ENCODE results near the gene INSIG1. TPM values are rescaled to one million over a fixed set of nuclear protein-coding genes. Genes with fewer than 3 reads are reported as not detected.

The INSIG1 gene
- total RNA-seq, 1 donor from 2014 or later, result 36.6 TPM

DNA sequence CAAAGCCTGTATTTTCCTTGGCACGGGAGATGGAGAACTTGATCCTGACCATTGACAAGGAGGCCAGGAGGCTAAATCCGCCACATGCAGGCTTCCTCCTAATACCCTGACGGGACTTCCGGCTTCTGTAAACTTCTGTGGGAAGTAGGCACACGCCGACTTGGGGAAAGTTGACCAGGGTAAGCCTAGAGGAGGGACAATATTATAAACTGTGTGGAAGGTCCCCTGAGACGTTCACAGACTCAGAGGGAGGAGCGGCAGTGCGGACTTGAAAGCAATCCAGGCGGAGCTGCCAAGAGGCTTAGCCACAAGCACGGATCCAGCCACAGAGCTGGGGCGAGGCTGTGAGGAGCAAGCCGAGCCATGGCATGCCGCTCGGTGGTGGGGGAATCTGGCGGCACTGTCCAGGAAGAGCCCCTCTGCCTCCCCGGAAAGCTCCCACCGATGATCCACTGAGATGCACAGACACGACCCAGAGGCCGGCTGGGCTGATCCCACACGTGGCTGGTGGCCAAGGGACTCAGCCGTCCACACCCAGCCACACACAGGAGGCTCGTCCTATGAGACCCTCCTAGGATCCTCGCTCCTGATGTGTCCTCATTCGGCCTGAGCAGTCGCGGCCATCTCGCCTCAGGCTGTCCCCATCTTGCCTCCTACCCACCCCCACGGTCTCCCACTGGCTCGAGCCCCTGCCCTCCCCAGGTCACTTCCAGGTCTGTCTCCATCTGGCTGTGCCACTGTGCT, 40.0 kb upstream of the INSIG1 start:
- peak; percentile 21 for DNase-seq (ENCODE audit: low read depth)

DNA sequence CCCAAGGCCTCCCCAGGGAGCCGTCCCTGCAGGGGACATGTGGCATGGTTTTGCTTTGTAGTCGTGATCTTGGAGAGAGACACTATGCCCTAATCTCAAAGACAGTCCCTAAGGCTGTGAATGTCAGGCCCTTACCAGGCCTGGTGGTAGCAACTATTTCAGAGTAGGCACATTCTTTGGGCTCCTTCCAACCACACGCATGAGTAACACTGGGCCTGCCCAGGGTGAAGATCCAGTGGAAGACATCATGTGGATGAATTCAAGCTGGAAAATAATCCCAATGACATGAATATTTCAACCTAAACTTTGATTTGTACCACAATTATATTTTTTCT, 39.5 kb upstream of the INSIG1 start:
- H3K4me3 ChIP-seq (ENCODE audit: low read depth, low read length), result no peak overlapping the region
- no peaks in the 10 kb centered on the region for H3K36me3 ChIP-seq (ENCODE audit: control insufficient read depth, insufficient read depth, low read length)
- H3K27me3 ChIP-seq (ENCODE audit: control insufficient read depth, insufficient read depth, low read length), result no peaks in the 10 kb centered on the region
- peak; percentile 87 for FAIRE-seq
- peak; percentile 64 for DNase-seq (ENCODE audit: low read depth)
- TF ChIP-seq, protein P1, sequence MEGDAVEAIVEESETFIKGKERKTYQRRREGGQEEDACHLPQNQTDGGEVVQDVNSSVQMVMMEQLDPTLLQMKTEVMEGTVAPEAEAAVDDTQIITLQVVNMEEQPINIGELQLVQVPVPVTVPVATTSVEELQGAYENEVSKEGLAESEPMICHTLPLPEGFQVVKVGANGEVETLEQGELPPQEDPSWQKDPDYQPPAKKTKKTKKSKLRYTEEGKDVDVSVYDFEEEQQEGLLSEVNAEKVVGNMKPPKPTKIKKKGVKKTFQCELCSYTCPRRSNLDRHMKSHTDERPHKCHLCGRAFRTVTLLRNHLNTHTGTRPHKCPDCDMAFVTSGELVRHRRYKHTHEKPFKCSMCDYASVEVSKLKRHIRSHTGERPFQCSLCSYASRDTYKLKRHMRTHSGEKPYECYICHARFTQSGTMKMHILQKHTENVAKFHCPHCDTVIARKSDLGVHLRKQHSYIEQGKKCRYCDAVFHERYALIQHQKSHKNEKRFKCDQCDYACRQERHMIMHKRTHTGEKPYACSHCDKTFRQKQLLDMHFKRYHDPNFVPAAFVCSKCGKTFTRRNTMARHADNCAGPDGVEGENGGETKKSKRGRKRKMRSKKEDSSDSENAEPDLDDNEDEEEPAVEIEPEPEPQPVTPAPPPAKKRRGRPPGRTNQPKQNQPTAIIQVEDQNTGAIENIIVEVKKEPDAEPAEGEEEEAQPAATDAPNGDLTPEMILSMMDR (IDR thresholded peaks at IDR 0.05; ENCODE audit: insufficient read depth, low read length, severe bottlenecking), result no peak

More for the DNA sequence above, 40.0 kb upstream of the INSIG1 start:
- FAIRE-seq, result no peak
- Histone ChIP-seq H3K36me3 (ENCODE audit: control insufficient read depth, insufficient read depth, low read length) (no peaks in the 10 kb centered on the region), H3K4me3 (ENCODE audit: low read depth, low read length) (no peak overlapping the region), H3K27me3 (ENCODE audit: control insufficient read depth, insufficient read depth, low read length) (no peaks in the 10 kb centered on the region)
- TF ChIP-seq, protein P1 (IDR thresholded peaks at IDR 0.05; ENCODE audit: insufficient read depth, low read length, severe bottlenecking), result no peak

DNA sequence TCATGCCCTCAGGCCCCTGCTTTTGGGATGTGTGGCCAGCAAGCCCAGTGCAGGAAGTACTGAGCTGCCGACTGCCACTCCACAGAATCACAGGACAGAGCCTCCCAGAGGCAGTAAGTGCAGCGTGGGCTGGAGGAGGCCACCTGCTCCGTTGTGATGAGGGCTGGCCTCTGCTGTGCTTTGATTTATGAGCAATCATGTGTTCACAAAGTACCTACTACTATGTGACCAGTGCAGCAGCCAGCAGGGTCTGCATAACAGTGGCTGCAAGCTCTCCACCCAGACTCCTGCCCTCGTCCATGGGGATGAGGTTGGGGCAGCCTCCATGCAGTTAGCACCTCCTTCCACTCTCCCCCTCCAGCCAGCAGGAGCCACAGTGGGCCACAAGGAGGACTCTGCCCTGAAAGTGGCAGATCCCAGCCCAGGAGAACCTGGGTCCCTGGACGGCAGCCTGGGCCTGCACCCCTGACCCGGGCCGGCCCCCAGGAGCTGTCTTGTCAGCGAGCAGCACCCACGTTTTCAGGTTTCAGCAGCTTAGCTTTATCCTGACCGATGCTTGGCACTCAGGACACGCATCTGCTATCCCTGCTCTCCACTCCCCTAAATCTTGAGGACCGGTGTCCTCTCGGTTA, 37.7 kb upstream of the INSIG1 start:
- DNase-seq (ENCODE audit: low read depth) (no peak), FAIRE-seq (no peak)
- Histone ChIP-seq H3K27me3 (ENCODE audit: control insufficient read depth, insufficient read depth, low read length) (no peaks in the 10 kb centered on the region), H3K4me3 (ENCODE audit: low read depth, low read length) (no peak overlapping the region), H3K36me3 (ENCODE audit: control insufficient read depth, insufficient read depth, low read length) (no peaks in the 10 kb centered on the region)
- TF ChIP-seq, protein P1 (IDR thresholded peaks at IDR 0.05; ENCODE audit: insufficient read depth, low read length, severe bottlenecking), result no peak

DNA sequence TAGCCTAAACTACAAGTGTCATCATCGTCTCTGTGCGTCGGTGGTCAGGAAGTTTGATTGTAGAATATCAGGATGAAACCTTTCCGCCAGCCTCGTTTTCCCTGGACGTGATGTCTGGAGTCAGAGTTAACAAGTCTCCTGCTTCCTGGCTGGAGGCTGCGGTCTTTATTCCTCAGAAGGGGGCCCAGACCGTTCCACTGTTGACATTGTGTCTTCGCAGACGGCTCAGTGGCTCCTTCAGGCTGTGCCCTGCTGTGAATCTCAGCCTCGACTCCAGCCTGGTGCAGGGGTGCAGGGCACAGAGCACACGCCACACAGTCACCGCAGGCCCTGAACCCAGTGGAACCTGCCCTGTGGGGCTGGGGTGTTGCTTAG, 37.2 kb upstream of the INSIG1 start:
- FAIRE-seq, result no peak

DNA sequence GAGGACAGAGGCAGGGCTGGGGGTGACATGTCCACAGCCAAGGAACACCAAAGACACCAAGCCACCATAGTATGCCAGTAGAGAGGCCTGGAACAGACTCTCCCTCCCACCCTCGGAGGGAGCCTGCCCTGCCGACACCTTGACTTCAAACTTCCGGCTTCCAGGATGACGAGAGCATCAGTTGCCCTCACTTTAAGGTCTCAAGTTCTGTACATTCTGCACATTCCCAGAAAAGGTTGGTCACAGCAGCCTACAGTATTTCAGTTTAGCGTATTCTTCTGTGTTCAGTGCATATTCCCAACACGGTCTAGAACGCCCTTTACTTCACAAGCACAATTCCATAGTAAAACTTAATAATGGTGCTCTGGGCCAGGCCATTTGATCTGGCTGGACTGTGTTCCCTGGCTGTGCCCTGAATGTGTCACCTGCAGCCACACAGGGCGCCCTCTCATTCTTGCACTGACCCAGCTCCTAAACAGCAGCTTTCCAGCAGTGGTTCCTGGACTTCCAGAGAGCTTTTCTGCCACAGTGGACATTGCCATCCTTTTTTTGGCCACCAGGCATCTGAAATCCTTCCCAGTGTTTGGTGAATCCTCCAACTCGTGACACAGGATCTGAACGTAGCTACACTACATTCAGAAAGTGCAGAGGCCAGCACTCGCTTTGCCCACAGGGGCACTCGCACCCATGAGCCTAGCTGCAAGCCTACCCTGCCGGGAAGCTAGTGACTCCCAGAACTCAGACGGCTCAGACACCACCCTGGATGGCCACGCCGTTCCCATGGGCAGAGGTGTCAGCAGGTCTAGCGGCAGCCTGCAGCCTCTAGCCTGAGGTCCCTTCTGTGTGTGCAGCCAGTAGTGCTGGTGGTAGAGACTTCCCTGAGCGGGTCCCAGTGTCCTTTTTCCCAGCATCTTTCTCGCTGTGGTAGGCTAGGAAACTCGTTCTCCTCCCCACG, 36.4 kb upstream of the INSIG1 start:
- Histone ChIP-seq H3K36me3 (ENCODE audit: control insufficient read depth, insufficient read depth, low read length) (no peaks in the 10 kb centered on the region), H3K4me3 (ENCODE audit: low read depth, low read length) (no peak overlapping the region), H3K27me3 (ENCODE audit: control insufficient read depth, insufficient read depth, low read length) (no peaks in the 10 kb centered on the region)
- FAIRE-seq (no peak), DNase-seq (ENCODE audit: low read depth) (no peak)
- TF ChIP-seq, protein P1 (IDR thresholded peaks at IDR 0.05; ENCODE audit: insufficient read depth, low read length, severe bottlenecking), result no peak

More for the DNA sequence above, 37.2 kb upstream of the INSIG1 start:
- no peaks in the 10 kb centered on the region for H3K36me3 ChIP-seq (ENCODE audit: control insufficient read depth, insufficient read depth, low read length)
- TF ChIP-seq, protein P1 (IDR thresholded peaks at IDR 0.05; ENCODE audit: insufficient read depth, low read length, severe bottlenecking), result no peak
- no peak overlapping the region for H3K4me3 ChIP-seq (ENCODE audit: low read depth, low read length)
- no peak for DNase-seq (ENCODE audit: low read depth)
- no peaks in the 10 kb centered on the region for H3K27me3 ChIP-seq (ENCODE audit: control insufficient read depth, insufficient read depth, low read length)

Data from bronchial epithelial cell (primary cell).